ENCODE measurements around the gene ST7.

GRCh38 chr7:117250801-117251200, 297.5 kb downstream of the ST7 start:
- no peak for TF ChIP-seq CTCF (IDR thresholded peaks at IDR 0.05; ENCODE audit: insufficient read depth, low read depth, low read length)
- no peak for TF ChIP-seq EZH2 (IDR thresholded peaks at IDR 0.05; ENCODE audit: insufficient read depth, low read length)
